Measurements from ENCODE around the gene CYP2D6. TPM values are rescaled to one million over a fixed set of nuclear protein-coding genes. Genes with fewer than 3 reads are reported as not detected.
"Not testable (repeated sequence)": the region's sequence is repeated elsewhere in the genome, so short reads cannot be mapped to it uniquely, and the experiment has no call there.

Gene CYP2D6
- total and polyA plus RNA-seq, 3 donors from 2014 or later, result 0.54 to 2.0 (median 1.4) TPM

DNA sequence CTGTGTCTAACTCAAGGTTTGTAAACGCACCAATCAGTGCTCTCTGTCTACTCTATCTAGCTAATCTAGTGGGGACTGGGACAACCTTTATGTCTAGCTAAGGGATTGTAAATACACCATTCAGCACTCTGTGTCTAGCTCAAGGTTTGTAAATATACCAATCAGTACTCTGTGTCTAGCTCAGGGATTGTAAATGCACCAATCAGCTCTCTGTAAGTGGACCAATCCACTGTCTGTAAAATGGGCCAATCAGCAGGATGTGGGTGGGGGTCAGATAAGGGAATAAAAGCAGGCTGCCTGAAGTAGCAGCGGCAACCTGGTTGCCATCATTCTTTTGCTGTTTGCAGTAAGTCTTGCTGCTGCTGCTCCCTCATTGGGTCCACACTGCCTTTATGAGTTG lies 8.4 kb upstream of the CYP2D6 start:
- H3K27me3 ChIP-seq, result no peaks in the 10 kb centered on the region
- no peaks in the 10 kb centered on the region for H3K9me3 ChIP-seq
- H3K4me1 ChIP-seq, result no peaks in the 10 kb centered on the region
- intact Hi-C loops (cut with DNase I; ENCODE audit: low total_unique reads), result no loop called here
- TF ChIP-seq, protein P1, sequence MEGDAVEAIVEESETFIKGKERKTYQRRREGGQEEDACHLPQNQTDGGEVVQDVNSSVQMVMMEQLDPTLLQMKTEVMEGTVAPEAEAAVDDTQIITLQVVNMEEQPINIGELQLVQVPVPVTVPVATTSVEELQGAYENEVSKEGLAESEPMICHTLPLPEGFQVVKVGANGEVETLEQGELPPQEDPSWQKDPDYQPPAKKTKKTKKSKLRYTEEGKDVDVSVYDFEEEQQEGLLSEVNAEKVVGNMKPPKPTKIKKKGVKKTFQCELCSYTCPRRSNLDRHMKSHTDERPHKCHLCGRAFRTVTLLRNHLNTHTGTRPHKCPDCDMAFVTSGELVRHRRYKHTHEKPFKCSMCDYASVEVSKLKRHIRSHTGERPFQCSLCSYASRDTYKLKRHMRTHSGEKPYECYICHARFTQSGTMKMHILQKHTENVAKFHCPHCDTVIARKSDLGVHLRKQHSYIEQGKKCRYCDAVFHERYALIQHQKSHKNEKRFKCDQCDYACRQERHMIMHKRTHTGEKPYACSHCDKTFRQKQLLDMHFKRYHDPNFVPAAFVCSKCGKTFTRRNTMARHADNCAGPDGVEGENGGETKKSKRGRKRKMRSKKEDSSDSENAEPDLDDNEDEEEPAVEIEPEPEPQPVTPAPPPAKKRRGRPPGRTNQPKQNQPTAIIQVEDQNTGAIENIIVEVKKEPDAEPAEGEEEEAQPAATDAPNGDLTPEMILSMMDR (IDR thresholded peaks at IDR 0.05), result no peak
- TF ChIP-seq POLR2A (IDR thresholded peaks at IDR 0.05), result no peak
- no peaks in the 10 kb centered on the region for H3K36me3 ChIP-seq (ENCODE audit: low read depth, missing control alignments)
- no peak overlapping the region for H3K4me3 ChIP-seq
- no peak overlapping the region for H3K27ac ChIP-seq
- no peak for DNase-seq
- 93 to 96% methylated on average over 2 of the region's 2 CpGs for WGBS, 2 donors

DNA sequence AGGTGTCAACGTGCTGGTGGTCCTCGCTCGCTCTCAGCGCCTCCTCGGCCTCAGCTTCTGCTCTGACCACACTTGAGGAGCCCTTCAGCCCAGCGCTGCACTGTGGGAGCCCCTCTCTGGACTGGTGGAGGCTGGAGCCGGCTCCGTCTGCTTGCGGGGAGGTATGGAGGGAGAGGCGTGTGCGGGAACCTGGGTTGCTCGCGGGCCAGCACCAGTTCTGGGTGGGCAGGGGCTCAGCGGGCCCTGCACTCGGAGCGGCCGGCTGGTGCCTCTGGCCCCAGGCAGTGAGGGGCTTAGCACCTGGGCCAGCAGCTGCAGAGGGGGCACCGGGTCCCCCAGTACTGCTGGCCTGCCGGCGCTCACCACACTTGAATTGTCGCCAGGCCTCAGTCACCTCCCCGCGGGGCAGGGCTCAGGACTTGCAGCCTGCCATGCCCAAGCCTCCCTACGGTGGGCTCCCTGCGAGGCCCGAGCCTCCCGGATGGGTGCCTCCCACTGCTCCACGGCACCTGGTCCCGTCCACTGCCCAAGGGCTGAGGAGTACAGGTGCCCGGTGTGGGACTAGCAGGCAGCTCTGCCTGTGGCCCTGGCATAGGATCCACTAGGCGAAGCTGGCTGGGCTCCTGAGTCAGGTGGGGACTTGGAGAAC lies 7.6 kb upstream of the CYP2D6 start:
- no peak for DNase-seq
- WGBS, 2 donors, result 94 to 96% methylated on average over 5 to 31 of the region's 31 CpGs
- no peaks in the 10 kb centered on the region for H3K9me3 ChIP-seq
- no peak overlapping the region for H3K4me3 ChIP-seq
- TF ChIP-seq, protein P1 (IDR thresholded peaks at IDR 0.05), result no peak
- TF ChIP-seq POLR2A (IDR thresholded peaks at IDR 0.05), result no peak
- no peaks in the 10 kb centered on the region for H3K4me1 ChIP-seq
- no peaks in the 10 kb centered on the region for H3K36me3 ChIP-seq (ENCODE audit: low read depth, missing control alignments)
- H3K27me3 ChIP-seq, result no peaks in the 10 kb centered on the region
- intact Hi-C loops (cut with DNase I; ENCODE audit: low total_unique reads), result no loop called here
- no peak overlapping the region for H3K27ac ChIP-seq

DNA sequence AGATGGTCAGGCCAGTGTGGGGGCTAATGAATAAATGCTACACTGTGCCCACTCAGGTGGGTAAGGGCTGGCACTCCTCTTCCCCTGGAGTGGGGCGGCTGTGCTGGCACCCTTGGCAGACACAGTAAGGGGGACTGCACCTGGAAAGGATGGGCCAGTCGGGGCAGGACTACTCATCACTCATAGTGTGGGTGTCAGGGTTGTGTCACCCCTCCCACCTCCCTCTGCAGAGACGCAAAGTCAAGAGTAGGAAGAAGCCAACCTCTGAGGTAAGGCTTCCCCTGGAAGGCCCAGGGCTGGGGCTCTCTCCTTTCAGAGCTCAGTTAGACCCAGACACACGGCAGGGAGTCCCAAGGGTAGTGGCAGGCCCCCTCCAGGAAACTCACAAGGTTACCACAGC lies 5.1 kb upstream of the CYP2D6 start:
- no CpG with 5 or more reads among the region's 4 CpGs for WGBS, 2 donors
- intact Hi-C loops (cut with DNase I; ENCODE audit: low total_unique reads); H3K4me1 ChIP-seq; H3K4me3 ChIP-seq; H3K27me3 ChIP-seq; H3K27ac ChIP-seq; H3K36me3 ChIP-seq (ENCODE audit: low read depth, missing control alignments); H3K9me3 ChIP-seq; DNase-seq: not testable (repeated sequence)

DNA sequence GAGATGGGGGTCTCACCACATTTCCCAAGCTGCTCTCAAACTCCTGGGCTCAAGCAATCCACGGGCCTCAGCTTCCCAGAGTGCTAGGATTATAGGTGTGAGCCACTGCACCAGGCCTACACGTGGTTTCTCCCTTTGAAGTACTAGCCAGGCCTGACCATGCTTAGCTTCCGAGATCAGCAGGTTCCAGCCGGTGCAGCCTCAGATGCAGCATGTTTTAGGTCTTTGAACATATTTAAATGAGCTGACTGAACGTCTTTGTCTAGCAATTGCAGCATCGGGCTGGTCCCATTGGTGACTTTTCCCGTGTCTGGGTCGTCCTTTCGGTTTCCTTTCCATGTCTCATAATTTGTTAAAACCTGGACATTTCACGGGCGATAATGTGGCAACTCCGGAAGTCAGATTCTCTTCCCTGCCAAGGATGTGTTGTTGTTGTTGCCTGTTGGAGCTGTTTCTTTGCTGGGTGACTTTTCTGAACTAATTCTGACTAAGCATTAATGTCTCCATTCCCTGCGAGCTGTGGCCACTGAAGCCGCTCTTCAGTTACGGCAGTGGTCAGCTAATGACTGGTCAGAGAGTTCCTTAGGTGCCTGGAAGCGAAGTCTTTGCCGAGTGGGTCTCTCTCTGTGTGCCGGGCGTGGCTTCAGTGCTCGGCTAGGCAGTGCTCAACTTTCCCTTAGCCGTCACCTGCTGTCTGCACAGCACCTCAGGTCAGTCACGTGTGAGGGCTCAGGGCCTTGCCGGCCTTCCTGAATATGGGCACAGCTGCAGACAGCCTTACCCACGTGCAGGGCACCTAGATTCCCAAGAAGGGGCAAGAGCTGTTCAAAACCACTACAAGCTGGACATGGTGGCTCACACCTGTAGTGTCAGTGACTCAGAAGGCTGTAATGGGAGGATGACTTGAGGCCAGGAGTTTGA lies 3.8 kb upstream of the CYP2D6 start:
- Histone ChIP-seq H3K27ac (no peak overlapping the region), H3K27me3 (no peaks in the 10 kb centered on the region), H3K4me3 (no peak overlapping the region), H3K9me3 (no peaks in the 10 kb centered on the region), H3K36me3 (ENCODE audit: low read depth, missing control alignments) (no peaks in the 10 kb centered on the region), H3K4me1 (no peaks in the 10 kb centered on the region)
- 84 to 91% methylated on average over 21 to 24 of the region's 24 CpGs for WGBS, 2 donors
- DNase-seq, result no peak
- intact Hi-C loops (cut with DNase I; ENCODE audit: low total_unique reads), result no loop called here
- TF ChIP-seq, protein P1 (IDR thresholded peaks at IDR 0.05), result no peak
- TF ChIP-seq POLR2A (IDR thresholded peaks at IDR 0.05), result no peak

DNA sequence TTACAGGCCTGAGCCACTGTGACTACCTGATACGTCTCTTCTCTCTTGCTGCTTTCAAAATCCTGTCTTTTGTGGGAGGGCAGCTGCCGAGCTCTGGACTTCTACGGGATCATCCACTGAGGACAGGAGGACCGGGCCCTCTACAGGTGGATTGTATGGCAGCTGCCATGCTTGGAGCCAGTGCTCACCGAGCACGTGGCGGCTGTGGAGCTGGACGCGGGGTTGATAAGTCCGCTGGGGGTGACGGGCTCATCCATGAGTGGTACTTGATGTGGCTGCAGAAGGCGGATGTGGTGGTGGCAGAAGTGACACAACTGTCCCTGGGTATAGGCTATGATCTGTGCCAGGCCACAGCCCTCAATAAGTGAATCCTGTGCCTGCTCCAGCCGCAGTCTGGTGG lies 1.8 kb upstream of the CYP2D6 start:
- TF ChIP-seq, protein P1 (IDR thresholded peaks at IDR 0.05), result no peak
- no peak for TF ChIP-seq POLR2A (IDR thresholded peaks at IDR 0.05)
- H3K27ac ChIP-seq, result no peak overlapping the region
- intact Hi-C loops (cut with DNase I; ENCODE audit: low total_unique reads), result no loop called here
- WGBS, 2 donors, result 83 to 87% methylated on average over 1 to 13 of the region's 13 CpGs
- no peak for DNase-seq
- no peaks in the 10 kb centered on the region for H3K4me1 ChIP-seq
- H3K9me3 ChIP-seq, result no peaks in the 10 kb centered on the region
- no peaks in the 10 kb centered on the region for H3K27me3 ChIP-seq
- H3K36me3 ChIP-seq (ENCODE audit: low read depth, missing control alignments), result no peaks in the 10 kb centered on the region
- H3K4me3 ChIP-seq, result no peak overlapping the region
